Osteoblast (primary cell): ENCODE data around the gene CYP1B1. TPM values are rescaled to one million over a fixed set of nuclear protein-coding genes. Genes with fewer than 3 reads are reported as not detected.

Source experiments
- DNase-seq: peaks from one replicate; pipeline ENCODE4 v3.0.0; 2011; ENCODE audit warnings: low spot score, mixed read lengths; ENCODE audit not compliant: insufficient read length; ENCODE audit errors: missing footprints
- H2AFZ ChIP-seq: 2 replicates; pipeline ENCODE4 v1.6.0; 2011; ENCODE audit warnings: mild to moderate bottlenecking, low read length
- H3K27ac ChIP-seq: 2 replicates; pipeline ENCODE4 v1.5.1; 2011; ENCODE audit warnings: mild to moderate bottlenecking, low read depth, low read length, moderate library complexity
- H3K27me3 ChIP-seq: 2 replicates; pipeline ENCODE4 v1.6.0; 2012; ENCODE audit warnings: mild to moderate bottlenecking, control low read depth, inconsistent platforms, low read length, moderate library complexity; ENCODE audit not compliant: insufficient read depth
- H3K36me3 ChIP-seq: 2 replicates; pipeline ENCODE4 v1.5.1; 2011; ENCODE audit warnings: mild to moderate bottlenecking, low read length, control low read depth, moderate library complexity; ENCODE audit not compliant: insufficient read depth
- H3K4me1 ChIP-seq: 2 replicates; pipeline ENCODE4 v1.5.1; 2011; ENCODE audit warnings: mild to moderate bottlenecking, low read length, control low read depth, moderate library complexity; ENCODE audit not compliant: insufficient read depth
- H3K4me2 ChIP-seq: 2 replicates; pipeline ENCODE4 v1.6.0; 2011; ENCODE audit warnings: mild to moderate bottlenecking, low read length; ENCODE audit not compliant: insufficient read depth
- H3K4me3 ChIP-seq: fragments of 200-600 bp; sonication (generic); 3 replicates; pipeline ENCODE4 v1.5.1; 2012; ENCODE audit warnings: mild to moderate bottlenecking, low read length, inconsistent platforms; ENCODE audit not compliant: insufficient read depth
- H3K79me2 ChIP-seq: 2 replicates; pipeline ENCODE4 v1.6.0; 2012; ENCODE audit warnings: mild to moderate bottlenecking, low read length, control low read depth, inconsistent platforms; ENCODE audit not compliant: insufficient read depth
- H3K9me3 ChIP-seq: 2 replicates; pipeline ENCODE4 v1.5.1; 2011; ENCODE audit warnings: low read depth, low read length, control low read depth
- H4K20me1 ChIP-seq: 2 replicates; pipeline ENCODE4 v1.6.0; 2012; ENCODE audit warnings: mild to moderate bottlenecking, low read length, control low read depth; ENCODE audit not compliant: insufficient read depth
- CTCF ChIP-seq: IDR thresholded peaks from 2 replicates; pipeline ENCODE4 v1.5.1; 2011; ENCODE audit warnings: mild to moderate bottlenecking, low read depth, low read length, moderate library complexity; ENCODE audit errors: extremely low read depth
- total RNA-seq: library from RNA; depleted of rRNA; stranded (reverse); fragments of >200 nt; gene quantifications from 2 replicates; pipeline ENCODE4 v1.2.3, GENCODE V29; 2012

The CYP1B1 gene
- total RNA-seq = 827 and 849 TPM in 2 replicates

DNA sequence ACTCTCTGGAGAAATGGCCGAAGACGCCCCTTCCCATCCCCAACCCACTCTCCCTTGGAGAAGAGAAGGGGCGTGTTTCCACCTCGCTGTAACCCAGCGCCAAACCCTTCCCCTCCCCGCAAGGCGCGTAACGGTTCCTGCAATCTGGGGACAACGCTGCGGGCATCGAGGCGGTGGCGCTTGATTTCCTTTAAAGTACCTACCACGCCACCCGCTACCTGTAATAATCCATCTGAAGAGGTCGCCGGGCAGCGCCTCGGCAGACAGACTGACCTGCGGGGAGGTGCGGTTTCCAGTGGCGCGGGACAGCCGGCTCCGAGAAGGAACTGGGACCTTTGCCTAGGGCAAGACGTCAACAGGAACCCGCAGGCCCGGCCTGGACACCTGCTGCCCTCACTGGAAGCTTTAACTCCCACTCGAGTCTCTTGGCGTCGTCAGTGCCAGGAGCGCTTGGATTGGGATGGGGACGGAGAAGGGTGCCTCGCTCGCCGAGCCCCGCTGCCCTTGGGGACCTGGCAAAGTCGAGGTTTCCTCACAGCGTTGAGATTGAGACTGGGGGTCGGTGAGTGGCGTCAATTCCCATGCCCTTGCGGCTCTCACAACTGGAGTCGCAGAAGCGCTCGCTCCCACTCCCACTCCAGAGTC, at the start of gene CYP1B1:
TSS of gene CYP1B1 (minus strand) at position 645 of the 645 bp plus-strand sequence. CDS start 763 bp downstream, outside the sequence.
- Histone ChIP-seq H3K4me3 (peak within 1 kb of the TSS; percentile 80), H3K27ac (peak within 1 kb of the TSS; percentile 97)
- peak; percentile 89 for DNase-seq

GRCh38 chr2:38125007-38125406, 49.1 kb upstream of the CYP1B1 start:
- H3K4me2 ChIP-seq = no peak overlapping the region
- no peak for TF ChIP-seq CTCF
- no peaks in the 10 kb centered on the region for H4K20me1 ChIP-seq

More for the DNA sequence above, at the start of gene CYP1B1:
- no peak for TF ChIP-seq CTCF
- H2AFZ ChIP-seq = peak within 1 kb of the TSS; percentile 79
- no peaks in the 10 kb centered on the region for H3K9me3 ChIP-seq
- H3K4me2 ChIP-seq = peak within 1 kb of the TSS; percentile 88
- peaks cover 33% of the 10 kb centered on the region for H3K79me2 ChIP-seq
- H3K4me1 ChIP-seq = peaks cover 22% of the 10 kb centered on the region
- peaks cover 7% of the 10 kb centered on the region for H4K20me1 ChIP-seq
- H3K36me3 ChIP-seq = peaks cover 30% of the 10 kb centered on the region
- peaks cover 23% of the 10 kb centered on the region for H3K27me3 ChIP-seq

GRCh38 chr2:38123911-38124310, 48.0 kb upstream of the CYP1B1 start:
- no peak overlapping the region for H3K4me2 ChIP-seq
- no peaks in the 10 kb centered on the region for H4K20me1 ChIP-seq
- H3K9me3 ChIP-seq = no peaks in the 10 kb centered on the region
- H3K79me2 ChIP-seq = no peaks in the 10 kb centered on the region
- no peak overlapping the region for H2AFZ ChIP-seq
- no peak overlapping the region for H3K27ac ChIP-seq
- no peak for DNase-seq
- H3K4me3 ChIP-seq = no peak overlapping the region
- no peaks in the 10 kb centered on the region for H3K36me3 ChIP-seq
- peaks cover 22% of the 10 kb centered on the region for H3K4me1 ChIP-seq
- no peak for TF ChIP-seq CTCF
- H3K27me3 ChIP-seq = no peaks in the 10 kb centered on the region

More at GRCh38 chr2:38125007-38125406, 49.1 kb upstream of the CYP1B1 start:
- Histone ChIP-seq H3K4me3 (no peak overlapping the region), H3K36me3 (no peaks in the 10 kb centered on the region), H3K27ac (no peak overlapping the region), H3K79me2 (no peaks in the 10 kb centered on the region), H3K4me1 (peaks cover 21% of the 10 kb centered on the region), H2AFZ (no peak overlapping the region), H3K27me3 (no peaks in the 10 kb centered on the region), H3K9me3 (no peaks in the 10 kb centered on the region)
- no peak for DNase-seq

GRCh38 chr2:38122344-38122743, 46.4 kb upstream of the CYP1B1 start:
- Histone ChIP-seq H3K27me3 (no peaks in the 10 kb centered on the region), H3K27ac (peak overlapping the region; percentile 38), H4K20me1 (no peaks in the 10 kb centered on the region), H2AFZ (peak overlapping the region; percentile 67), H3K4me1 (peaks cover 23% of the 10 kb centered on the region), H3K4me2 (peak overlapping the region; percentile 65), H3K4me3 (peak overlapping the region; percentile 24), H3K79me2 (no peaks in the 10 kb centered on the region), H3K36me3 (no peaks in the 10 kb centered on the region), H3K9me3 (no peaks in the 10 kb centered on the region)
- DNase-seq = peak; percentile 86
- no peak for TF ChIP-seq CTCF
